Fibroblast of villous mesenchyme (primary cell): ENCODE results near the gene DHX9. TPM values are rescaled to one million over a fixed set of nuclear protein-coding genes. Genes with fewer than 3 reads are reported as not detected.

Source experiments
- DNase-seq: peaks from one replicate; pipeline ENCODE4 v3.0.0-alpha.2; 2010; ENCODE audit warnings: low read depth
- H3K4me3 ChIP-seq: 2 replicates; pipeline ENCODE4 v1.5.1; 2011; ENCODE audit warnings: low read depth, mild to moderate bottlenecking, low read length
- CTCF ChIP-seq: IDR thresholded peaks from 2 replicates; pipeline ENCODE4 v1.5.1; 2012; ENCODE audit warnings: low read depth, mild to moderate bottlenecking, low read length; ENCODE audit not compliant: insufficient read depth
- total RNA-seq: library from RNA; depleted of rRNA; stranded (reverse); fragments of >200 nt; gene quantifications from 2 replicates; pipeline ENCODE4 v1.2.3, GENCODE V29; 2012

The DHX9 gene
- total RNA-seq, 1 donor = 160 TPM

DNA sequence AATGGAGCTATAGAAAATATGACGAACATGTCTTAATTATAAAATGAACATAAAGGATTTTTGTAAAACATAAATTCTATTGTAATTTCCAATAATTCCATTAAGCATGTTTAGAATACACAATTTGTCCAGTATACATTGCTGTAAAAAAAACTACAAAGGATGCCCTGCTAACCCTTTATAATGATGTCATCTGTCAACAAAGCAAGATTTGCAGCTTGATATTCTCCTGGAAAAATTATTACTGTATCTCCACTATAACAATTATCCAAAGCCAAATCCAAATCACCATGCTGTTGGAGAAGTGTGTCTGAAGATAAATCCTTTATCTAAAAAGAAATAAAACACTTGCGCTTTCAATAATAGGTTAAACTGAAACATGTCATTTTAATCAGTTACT is 66.2 kb downstream of the DHX9 start:
- no peak for TF ChIP-seq CTCF

DNA sequence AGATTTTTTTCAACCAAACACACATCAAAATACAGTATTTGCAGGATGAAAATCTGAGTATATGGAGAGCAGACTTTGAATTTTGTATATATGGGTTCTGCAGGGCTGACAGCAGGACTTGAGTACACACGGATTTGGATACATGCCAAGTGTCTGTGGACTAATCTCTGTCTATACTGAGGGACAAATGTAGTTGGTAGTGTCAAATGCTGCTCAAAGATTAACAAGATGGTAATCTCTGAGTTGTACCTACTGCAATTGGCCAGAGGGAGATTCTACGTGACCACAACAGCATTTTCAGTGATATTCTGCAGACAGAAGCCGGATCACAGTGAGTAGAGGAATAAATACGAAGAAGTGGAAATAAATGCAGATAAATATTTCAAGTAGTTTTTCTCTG is 70.4 kb downstream of the DHX9 start:
- DNase-seq = no peak
- no peak for TF ChIP-seq CTCF
- no peak overlapping the region for H3K4me3 ChIP-seq

More for the DNA sequence above, 66.2 kb downstream of the DHX9 start:
- DNase-seq = no peak
- no peak overlapping the region for H3K4me3 ChIP-seq

GRCh38 chr1:182910143-182910542 is 71.0 kb downstream of the DHX9 start:
- no peak for DNase-seq
- TF ChIP-seq CTCF = no peak
- no peak overlapping the region for H3K4me3 ChIP-seq

DNA sequence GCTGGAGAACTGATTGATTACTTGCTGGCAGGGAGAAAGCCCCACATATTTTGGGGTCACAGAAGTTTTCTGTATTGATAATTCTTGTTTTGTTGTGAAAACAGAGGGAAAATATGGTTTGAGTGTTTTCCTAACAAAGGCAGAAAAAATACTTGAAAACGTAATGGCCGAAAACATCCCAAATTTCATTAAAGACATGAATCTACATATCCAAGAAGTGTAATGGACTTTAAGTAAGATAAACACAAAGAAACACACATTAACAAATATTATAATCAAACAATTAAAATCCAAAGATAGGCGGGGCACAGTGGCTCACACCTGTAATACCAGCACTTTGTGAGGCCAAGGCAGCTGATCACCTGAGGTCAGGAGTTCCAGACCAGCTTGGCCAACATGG is 74.3 kb downstream of the DHX9 start:
- no peak for DNase-seq

DNA sequence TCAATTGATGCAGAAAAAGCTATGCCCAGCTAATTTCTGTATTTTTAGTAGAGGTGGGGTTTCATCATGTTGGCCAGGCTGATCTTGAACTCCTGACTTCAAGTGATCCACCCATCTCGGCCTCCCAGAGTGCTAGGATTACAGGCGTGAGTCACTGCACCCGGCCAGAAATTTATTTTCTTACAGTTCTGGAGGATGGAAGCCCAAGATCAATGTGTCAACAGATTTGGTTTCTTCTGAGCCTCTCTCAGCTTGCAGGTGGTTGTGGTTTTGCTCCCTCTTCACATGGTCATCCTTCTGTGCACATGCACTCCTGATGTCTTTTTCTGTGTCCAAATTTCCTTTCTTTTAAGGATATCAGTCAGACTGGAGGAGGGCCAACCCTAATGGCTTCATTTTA is 78.2 kb downstream of the DHX9 start:
- TF ChIP-seq CTCF = no peak
- DNase-seq = no peak
- H3K4me3 ChIP-seq = no peak overlapping the region

More for the DNA sequence above, 74.3 kb downstream of the DHX9 start:
- TF ChIP-seq CTCF = no peak
- no peak overlapping the region for H3K4me3 ChIP-seq

- H3K4me3 ChIP-seq = no peak overlapping the region
- no peak for TF ChIP-seq CTCF
- no peak for DNase-seq
Measured at GRCh38 chr1:182925661-182926060, 86.5 kb downstream of the DHX9 start.

- no peak for DNase-seq
- H3K4me3 ChIP-seq = no peak overlapping the region
- TF ChIP-seq CTCF = no peak
Measured at GRCh38 chr1:182927693-182928433, 88.7 kb downstream of the DHX9 start.
